Activated naive CD4-positive, alpha-beta T cell treated with anti-CD3 and anti-CD28 coated beads, Interleukin-2, amount 50 U/mL, for 16 hours (primary cell): ENCODE measurements around the gene DRAP1.

ENCODE experiments used
- DNase-seq: peaks from one replicate; pipeline ENCODE4 v3.0.0-alpha.2; 2020

The DRAP1 gene

DNA sequence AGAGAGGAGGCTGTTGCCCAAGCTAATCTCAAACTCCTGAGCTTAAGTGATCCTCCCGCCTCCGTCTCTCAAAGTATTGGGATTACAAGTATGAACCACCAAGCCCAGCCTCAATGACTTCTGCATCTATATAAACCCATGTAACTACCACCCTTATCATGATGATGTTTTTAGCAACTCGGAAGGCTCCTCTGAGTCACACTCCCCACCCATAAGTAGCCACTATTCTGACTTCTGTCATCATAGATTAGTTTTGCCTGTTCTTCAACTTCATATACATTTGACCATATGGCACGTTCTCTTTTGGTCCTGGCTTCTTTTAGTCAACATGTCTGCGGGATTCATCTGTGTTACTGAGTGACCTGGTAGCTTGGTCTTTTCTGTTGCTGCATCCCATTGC lies 12.6 kb upstream of the DRAP1 start:
- DNase-seq = no peak

DNA sequence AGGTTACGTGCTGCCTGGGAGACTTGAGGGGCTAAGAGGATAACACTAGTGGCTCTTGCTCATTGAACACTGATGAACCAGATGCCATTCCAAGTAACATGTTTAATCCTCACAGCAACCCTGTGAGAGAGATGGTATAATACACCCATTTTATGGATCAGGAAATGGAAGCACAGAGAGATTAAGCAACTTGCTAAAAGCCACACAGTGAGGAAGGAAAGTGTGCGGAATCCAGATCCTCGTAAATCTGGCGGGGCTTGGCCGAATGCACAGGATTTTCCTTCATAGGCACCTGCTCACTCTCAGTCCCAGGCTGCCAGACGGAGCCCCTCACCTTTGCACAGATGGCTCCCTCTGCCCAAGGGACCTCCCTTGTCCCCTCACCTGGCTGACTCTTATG lies 11.3 kb upstream of the DRAP1 start:
- DNase-seq = no peak

DNA sequence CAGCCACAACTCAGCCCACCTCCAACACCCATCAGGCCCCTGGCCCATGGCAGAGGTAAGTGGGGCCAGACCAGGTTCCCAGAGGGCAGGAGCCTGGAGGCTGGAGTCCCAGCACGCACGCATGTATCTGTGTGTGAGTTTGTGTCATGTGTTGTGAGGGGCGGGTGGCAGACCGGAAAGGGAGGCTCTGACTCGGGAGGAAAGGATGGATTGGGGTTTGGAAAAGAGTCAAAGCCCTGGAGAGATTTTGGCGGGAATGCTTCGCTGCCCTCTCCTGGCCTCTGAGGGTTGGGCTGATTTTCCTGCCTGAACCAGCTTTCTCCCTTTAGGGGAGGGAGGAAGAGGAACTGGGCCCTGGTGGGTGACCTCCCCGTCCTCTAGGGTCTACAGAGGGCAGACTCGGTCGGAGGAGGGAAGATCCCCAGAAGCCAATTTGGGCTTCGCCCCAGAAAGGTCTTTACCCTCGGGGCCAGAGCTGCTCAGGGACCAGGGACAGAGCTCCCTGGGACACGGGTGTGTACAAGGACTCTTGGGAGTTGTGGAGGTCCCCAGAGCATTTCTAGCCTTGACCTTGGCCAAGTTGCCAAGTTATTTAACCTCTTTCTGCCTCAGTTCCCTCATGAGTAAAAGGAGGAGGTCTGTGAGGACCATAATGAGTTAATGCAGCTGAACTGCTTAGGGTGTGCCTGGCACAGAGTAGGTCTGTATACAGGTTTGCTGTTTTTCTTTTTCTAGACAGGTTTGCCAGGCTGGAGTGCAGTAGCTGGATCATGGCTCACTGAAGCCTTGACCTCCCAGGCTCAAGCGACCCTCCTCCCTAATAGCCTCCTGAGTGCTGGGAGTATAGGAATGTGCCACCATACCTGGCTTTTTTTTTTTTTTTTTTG lies 7.3 kb upstream of the DRAP1 start:
- no peak for DNase-seq

DNA sequence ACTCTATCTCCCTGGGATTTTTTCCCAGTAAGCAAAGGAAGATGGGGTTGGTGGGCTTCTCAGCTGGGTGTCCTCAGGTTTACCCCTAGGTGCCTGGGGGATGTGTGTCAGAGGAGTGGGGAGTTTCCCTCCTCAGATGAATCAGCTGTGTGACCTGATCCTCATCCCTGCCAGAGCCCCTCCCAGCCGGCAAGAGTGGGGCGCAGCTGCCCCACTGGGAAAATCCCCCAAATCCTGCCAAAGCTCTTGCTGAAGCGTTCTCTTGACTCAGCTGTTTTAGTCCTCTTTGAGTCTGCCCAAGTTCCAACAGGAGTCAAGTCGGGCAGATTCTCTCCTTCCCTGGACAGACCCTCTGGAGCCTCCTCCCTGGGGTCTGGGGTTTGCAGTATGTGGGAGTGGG lies 6.4 kb upstream of the DRAP1 start:
- DNase-seq = no peak

DNA sequence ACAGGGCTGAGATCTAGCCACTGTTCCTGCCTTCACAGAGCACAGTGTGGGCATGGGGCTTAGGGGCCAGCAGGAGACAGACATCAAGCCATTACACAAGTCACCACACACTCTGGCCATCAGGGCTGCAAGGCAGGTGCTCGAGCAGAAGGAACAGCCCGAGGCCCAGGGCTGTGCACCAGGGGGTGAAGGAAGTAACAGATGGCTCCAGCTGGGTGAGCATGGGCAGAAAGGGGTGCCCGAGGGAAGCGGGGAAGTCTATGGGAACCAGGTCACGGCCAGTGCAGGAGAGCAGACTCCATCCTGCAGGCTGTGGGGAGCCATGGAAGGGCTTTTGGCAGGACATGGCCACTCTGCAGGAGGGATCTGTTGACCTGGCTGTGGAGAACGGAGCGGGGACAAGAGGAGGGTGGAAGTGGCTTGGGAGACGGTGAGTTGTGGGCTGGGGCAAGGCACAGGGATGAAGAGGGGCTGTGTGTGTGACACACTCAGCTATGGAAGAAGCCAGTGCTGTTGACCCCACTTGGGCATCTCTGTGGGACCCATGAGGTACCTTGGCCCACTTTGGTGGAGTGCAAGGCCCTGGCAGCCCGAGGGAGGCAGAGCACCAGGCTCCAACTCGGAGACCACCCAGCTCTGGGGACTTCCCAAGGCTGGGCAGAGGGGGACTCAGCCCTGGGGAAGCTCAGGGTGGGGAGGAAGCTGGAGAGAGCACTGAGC lies 4.0 kb upstream of the DRAP1 start:
- DNase-seq = no peak

DNA sequence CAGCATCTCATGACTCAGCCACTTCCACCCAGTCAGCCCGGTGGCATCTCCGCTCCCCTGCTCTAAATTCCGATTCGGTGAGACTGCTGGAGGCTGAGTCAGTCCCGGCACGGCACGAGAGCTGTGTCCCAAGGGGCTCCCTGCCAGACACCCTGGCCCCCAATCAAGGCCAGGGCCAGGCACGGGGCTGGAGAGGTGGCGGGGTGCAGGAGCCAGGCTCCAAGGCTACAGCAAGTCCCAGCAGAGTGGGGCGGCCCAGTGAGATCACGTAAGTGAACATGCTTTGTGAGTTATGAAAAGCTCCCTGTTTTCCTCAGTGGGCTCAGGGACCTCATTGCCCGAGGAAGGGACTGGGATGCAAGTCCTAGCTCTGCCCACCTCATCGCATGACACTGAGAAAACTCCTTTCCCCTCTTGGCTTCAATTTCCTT lies 3.4 kb upstream of the DRAP1 start:
- no peak for DNase-seq

DNA sequence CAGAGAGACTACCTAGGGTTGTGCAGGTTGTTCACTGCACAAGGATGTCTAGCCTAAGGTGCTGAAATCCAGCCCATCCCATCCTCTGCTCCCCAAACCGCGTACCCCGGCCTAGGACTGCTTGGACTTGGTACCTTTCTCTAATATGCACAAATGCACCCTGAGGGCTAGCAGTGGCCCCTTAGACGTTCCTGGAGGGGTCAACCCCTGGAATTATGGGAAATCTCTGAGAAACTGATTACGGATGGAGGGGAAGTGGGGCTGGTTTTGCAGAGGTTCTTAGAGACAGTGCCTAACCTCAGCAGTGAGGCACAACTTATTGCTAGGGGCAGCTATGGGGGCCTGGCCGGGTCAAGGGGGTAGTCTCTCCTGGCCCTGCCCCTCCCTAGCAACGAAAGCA lies 2.8 kb upstream of the DRAP1 start:
- no peak for DNase-seq

DNA sequence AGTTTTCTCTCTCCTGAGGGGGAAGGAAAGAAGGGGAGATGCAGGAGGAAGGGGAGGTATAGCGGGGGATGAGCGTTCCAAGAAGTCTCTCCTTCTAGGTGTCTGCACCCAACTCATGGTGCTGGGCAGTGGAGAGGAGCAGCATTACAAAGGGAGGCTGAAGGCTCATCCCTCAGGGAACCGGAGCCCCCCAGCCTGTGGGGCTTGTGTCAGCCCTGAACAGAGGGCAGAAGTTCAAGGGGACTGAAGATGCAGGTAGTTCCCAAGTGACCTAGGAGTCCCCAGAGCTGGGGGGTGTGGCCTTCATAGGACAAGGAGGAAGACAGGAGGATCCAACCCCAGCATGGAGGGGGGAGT lies 2.2 kb upstream of the DRAP1 start:
- DNase-seq = no peak

DNA sequence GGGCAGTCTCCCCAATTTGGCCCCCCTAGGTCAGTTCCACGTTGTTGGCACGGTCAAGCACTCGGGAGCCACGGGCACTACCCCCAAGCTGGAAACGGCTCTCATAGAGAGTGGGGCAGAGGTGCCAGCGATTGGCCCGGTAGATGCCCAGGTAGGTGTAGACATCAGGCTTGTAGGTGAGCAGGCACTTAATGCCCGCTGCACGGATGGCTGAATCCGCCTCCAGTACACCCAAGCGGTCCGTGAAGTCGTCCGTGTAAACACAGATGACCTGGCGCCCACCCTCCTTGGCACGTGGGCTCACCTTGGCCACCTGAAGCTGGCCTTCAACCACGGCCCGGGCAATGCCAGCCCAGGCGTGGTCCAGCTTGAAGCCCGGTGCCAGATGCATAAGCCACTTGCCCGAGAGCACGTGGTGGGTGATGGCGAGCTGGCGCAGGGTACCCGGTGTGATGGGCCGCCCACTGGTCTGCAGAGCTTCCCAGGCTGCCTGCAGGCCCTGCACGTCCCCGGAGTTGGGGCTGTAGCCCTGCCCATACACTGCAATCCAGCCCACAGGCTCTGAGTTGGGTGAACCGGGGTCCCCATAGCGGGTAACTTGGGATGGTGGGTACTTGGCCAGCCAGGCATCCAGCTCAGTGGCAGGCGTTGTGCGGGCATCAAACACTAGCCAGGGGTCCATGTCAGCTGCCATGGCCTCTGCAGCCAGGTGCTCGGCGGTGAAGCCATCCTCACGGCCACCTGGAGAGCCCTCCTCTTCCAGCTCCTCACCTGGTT lies 1.6 kb upstream of the DRAP1 start:
- no peak for DNase-seq

DNA sequence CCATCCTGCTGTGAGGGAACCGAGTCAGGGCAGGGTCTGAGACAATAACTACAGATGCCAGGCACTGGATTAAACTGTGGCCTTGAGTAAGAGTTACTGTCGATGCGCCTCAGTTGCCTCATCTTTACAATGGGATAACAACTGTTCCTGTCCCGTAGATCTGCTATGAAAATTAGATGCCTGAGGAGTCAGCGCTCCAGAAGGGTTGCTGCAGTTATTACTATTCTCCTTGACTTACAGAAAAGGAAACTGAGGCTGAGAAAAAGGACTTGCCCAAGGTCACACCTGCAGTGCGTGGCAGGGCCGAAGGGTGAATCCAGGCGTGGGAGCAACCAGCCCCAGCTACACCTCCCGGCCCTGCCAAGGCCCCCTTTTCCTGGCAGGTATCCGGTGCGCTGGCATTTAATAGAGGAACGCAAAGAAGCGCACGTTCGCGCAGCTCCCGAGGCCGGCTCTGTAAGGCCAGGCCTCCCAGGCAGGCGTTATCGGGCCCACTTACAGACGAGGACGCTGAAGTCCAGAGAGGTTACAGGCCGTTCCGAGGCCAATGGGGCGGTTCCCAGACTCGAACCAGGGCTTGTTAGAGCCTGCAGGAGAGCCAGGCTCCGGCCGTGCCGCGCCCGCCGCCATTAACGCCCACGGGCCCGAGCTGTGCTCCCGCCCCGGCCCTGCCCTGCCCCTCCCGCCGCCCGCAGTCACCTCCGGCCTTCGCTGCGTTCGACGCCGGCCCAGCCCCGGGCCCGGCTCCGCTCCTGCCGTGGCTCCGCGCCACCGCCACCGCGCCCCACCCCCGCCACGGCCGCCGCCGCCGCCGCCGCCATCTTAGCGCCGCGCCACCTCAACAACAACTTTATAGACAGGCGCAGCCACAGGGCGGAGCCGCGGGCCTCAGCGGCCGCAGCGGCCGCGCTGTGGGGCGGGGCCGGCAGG lies 750 bp upstream of the DRAP1 start, which contains the start of gene C11orf68:
Gene C11orf68 (minus strand): TSS at position 852 of the 930 bp plus-strand sequence. CDS start 31 bp downstream, at position 821.
- no peak for DNase-seq

DNA sequence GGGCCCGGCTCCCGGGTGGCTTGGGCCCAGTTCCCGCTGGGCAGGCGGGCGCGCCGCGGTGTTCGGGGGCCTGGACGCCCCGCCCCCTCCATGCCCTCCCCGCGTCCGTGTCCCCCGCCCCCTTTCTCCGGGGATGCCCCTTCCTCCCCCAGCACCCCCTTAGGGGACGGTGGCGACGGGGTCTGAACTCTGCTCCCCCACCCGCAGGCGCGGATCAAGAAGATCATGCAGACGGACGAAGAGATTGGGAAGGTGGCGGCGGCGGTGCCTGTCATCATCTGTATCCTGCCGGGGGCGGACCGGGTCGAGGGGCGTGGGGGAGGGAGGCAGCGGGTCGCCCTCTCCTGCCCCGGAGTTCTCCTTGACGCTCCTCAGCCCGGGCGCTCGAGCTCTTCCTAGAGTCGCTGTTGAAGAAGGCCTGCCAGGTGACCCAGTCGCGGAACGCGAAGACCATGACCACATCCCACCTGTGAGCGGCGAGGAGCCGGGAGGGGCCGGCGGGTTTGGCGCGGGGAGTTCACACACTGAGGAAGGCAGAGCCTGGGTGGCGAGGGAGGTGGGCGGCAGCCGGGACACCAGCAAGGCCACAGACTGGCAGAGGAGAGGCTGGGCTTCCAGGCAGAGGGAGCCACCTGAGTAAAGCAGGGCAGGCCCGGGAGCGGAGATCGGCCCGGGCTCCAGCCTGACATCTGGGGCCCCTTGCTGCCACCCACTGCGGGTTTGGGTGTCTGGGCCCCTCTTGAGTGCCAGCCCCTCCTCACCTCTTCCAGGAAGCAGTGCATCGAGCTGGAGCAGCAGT lies 546 bp downstream of the DRAP1 start:
- DNase-seq = no peak

DNA sequence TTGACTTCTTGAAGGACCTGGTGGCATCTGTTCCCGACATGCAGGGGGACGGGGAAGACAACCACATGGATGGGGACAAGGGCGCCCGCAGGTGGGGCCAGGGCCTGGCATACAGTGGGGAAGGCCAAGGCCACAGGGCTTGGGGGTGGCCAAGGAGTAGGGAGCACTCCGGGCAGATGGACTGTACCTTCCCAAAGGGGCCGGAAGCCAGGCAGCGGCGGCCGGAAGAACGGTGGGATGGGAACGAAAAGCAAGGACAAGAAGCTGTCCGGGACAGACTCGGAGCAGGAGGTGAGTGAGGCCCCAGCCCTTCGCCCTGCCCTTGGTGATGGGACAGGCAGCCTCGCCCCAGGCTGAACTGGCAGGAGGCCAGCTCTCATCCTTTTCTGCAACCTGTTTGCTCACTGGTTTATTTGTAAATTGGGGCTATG lies 1.2 kb downstream of the DRAP1 start:
- DNase-seq = no peak

DNA sequence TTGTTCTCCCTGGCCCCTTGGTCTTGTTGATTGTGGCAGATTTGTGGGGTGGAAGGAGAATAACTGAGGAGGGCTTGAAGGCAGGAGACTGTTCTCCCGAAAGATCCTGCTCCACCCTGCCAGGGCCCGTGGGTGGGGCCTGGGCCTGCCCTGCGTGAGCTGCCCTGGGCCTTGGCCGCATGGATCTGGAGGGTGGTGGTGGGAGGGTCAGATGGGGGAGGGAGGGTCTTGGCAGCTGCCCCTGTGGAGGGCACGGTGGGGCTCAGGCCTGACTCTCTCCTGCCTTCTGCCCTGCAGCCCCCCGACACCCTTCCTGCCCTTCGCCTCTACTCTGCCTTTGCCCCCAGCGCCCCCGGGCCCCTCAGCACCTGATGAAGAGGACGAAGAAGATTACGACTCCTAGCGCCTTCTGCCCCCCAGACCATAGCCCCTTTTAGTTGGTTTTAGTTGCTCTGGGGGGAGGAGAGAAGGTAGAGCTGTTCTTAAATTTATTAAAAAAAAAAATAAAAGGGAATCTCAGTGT lies 1.9 kb downstream of the DRAP1 start:
- DNase-seq = no peak

DNA sequence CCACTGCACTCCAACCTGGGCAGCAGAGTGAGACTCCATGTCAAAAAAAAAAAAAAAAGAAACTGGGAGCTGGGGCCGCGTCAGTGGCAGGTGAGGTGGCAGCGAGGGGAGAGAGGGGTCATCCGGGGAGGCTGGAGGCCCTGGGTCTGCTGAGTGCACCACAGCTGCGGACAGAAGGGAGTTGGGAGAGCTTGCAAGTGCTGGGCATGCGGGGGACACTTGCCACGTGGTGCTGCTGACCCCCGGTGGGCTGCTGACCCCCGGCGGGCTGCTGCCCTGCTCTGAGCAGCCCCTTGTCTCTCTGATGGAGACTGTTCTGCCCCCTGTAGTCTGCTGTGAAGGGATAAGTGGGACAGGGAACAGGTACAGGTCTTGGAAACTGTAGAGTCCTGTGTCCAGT lies 2.6 kb downstream of the DRAP1 start:
- no peak for DNase-seq

DNA sequence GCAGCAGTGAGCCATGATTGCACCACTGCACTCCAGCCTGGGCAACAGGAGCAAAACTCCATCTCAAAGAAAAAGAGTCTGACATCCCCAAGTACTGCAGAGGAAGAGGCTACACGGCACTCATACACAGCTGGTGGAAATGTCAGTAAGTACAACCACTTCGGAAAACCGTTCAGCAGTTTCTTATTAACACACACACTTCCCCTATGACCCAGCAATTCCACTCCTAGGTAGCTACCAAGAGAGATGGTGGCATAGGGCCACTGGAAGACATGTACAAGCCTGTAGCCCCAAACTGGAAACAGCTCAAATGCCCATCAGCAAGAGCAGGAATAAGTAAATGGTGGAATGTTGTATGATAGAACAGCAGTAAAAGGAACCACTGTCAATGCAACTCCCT lies 3.3 kb downstream of the DRAP1 start:
- DNase-seq = no peak

DNA sequence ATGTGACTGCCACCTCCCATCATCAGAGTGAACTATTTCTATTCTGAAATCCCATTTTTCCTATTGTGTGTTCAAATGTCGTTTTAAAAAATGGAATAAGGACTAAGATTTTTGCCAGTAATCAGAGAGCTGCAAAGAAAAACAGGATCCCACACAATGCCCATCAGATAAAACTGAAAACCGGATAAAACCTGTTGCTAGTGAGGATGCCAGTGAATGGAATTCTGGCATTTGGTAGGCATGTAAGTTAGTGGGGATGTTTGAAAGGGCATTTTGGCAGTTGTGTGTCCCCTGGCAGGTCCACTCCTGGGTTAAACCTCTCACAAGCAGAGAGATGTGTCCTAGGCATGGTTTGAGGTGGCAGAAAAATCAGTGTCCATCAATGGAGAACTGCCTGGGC lies 6.2 kb downstream of the DRAP1 start:
- no peak for DNase-seq

DNA sequence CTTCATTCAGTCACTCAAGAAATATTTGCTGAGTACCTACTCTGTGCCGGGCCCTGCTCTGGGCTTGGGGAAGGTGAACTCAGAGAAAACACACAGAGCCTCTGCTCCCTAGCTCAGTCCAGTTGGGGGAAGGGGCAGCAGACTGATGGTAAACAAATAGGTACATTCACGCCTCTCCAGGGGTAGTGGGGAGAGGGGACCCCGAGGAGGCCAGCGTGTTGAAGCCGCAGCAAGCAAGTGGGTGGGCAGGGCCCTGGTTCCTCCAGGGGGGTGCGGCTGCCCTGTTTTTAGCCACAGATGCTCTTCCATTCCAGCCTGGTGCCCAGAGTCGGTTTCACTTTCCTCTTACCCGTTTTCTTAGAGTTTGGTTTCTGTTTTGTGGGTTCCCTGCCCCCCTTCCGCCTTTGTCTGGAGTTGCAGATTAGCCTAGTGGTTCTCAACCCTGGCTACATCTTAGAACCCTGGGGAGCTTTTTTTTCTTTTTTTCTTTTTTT lies 8.7 kb downstream of the DRAP1 start:
- peak; percentile 73 for DNase-seq

DNA sequence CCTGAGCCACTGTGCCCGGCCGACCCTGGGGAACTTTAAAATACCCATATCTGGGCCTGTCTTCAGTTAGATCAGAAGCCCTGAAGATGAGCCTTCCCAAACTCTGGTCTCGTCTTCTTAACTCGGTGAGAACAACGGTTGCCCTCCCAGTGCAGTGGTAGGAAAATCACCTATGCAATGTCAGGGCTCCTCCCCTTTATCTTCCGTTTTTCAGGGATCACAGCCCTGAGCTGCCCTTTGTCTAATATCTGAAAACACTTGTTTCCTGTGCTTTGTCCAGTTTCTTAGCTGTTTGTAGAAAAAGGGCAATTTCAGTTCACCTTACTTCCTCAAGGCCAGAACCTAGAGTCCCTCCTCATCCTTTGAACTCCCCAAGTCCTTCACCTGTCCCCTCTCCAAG lies 9.4 kb downstream of the DRAP1 start:
- no peak for DNase-seq

DNA sequence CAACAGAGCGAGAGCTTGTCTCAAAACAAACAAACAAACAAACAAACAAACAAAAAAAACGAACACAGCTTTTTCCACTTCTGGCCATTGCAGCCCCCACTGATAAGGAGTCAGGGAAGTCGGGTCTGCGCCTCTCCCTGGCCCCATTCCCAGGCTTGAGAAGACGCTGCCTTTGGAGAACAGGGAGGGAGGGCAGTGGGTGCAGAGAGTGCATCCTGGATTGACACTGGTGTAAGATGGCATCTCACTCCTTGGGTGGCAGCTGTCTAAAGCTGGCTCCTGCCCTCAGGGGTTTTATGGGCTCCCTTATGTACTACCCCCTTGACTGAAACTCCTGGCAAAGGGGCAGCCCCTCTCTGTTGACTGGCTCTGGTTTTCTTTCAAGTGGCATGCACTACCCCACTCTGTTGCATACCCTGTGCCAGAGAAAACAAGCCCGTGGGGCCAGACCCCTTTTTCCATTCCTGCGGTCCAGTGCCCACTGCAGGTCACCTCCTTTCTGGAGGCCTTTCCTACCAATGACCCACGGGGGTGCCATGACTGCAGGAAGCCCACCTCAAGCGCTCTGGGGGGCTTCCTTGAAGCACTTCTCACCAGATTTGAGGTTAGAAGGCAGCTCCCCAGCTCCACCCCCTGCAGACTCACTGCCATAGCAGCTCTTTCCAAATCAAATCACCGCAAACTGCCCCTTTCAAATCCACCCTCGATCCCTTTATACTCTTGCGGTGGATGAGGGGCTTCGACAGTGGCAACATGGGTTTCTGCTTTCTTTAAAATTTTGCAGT lies 12.7 kb downstream of the DRAP1 start:
- no peak for DNase-seq

DNA sequence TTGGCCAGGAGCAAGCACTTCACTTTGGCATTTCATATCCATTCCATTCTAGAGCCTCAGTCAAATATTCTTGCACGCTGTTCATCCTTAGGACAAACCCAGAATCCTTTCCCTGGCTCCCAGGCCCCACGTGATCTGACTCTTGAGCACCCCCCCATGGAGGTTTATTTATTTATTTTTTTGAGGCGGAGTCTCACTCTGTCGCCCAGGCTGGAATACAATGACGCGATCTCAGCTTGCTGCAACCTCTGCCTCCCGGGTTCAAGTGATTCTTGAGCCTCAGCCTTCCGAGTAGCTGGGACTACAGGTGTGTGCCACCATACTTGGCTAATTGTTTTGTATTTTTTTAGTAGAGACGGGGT lies 13.3 kb downstream of the DRAP1 start:
- DNase-seq = no peak
